B cell (primary cell): Measurements from ENCODE around the gene MRGPRG. TPM values are rescaled to one million over a fixed set of nuclear protein-coding genes. Genes with fewer than 3 reads are reported as not detected.

Experiments used
- ATAC-seq: fragments of 200-7000 bp; cut with Tn5 transposase; one replicate; pipeline ENCODE4 v1.10.0; 2021; ENCODE audit warnings: low read depth, mild to moderate bottlenecking, moderate number of reproducible peaks, moderate library complexity
- CTCF ChIA-PET: fragments of 350-600 bp; sonication (Branson Sonifier 250); formaldehyde crosslinking; loops from one replicate; lab custom pipeline; 2021; ENCODE audit warnings: antibody characterized with exemption, inconsistent platforms; lab: Charles Lee
- POLR2A ChIA-PET: fragments of 350-600 bp; sonication (Branson Sonifier 250); formaldehyde crosslinking; loops from one replicate; lab custom pipeline; 2021; ENCODE audit warnings: antibody characterized with exemption; lab: Charles Lee
- DNase-seq: peaks from one replicate; pipeline ENCODE4 v3.0.0; 2013
- H2AFZ ChIP-seq: 2 replicates; pipeline ENCODE4 v1.6.1; 2012; ENCODE audit warnings: mild to moderate bottlenecking, low read depth, low read length; ENCODE audit not compliant: insufficient read depth, poor library complexity, severe bottlenecking
- H3K27ac ChIP-seq, 2 donors: 1 replicate in 1 of 2; 2 replicates in 1 of 2; pipeline ENCODE4 v1.5.1; 2012 to 2013; ENCODE audit warnings: low read length in 2 of 2, mild to moderate bottlenecking in 2 of 2, moderate library complexity in 1 of 2
- H3K27me3 ChIP-seq, 4 experiments: fragments of 200-600 bp in 1 of 4; sonication (generic) in 1 of 4; replicated peaks in 1 of 4; 1 replicate in 2 of 4; 2 replicates in 2 of 4; pipeline versions ENCODE4 v1.6.1 to v1.7.0; 2013 to 2016; ENCODE audit warnings: low read length in 3 of 4, mild to moderate bottlenecking in 2 of 4, mixed read lengths in 1 of 4, moderate library complexity in 1 of 4; ENCODE audit not compliant: insufficient read depth in 4 of 4, control insufficient read depth in 3 of 4; ENCODE audit errors: control extremely low read depth in 1 of 4
- H3K36me3 ChIP-seq, 2 experiments: replicated peaks in 1 of 2; 1 replicate in 1 of 2; 2 replicates in 1 of 2; pipeline versions ENCODE4 v1.6.1 to v1.7.1; 2013; ENCODE audit warnings: low read length in 1 of 2; ENCODE audit not compliant: insufficient read depth in 2 of 2, control insufficient read depth in 1 of 2; ENCODE audit errors: control extremely low read depth in 1 of 2, extremely low read depth in 1 of 2
- H3K4me1 ChIP-seq, 2 donors: fragments of 200-600 bp in 1 of 2; sonication (generic) in 1 of 2; 1 replicate in 1 of 2; 2 replicates in 1 of 2; pipeline versions ENCODE4 v1.5.1 to v1.6.1; 2013 to 2017; ENCODE audit warnings: low read length in 2 of 2; ENCODE audit not compliant: control insufficient read depth in 2 of 2, insufficient read depth in 2 of 2
- H3K4me2 ChIP-seq: replicated peaks from 2 replicates; pipeline ENCODE3; 2012; ENCODE audit warnings: mild to moderate bottlenecking, low read depth, low read length; ENCODE audit not compliant: poor library complexity, severe bottlenecking
- H3K4me3 ChIP-seq, 5 experiments: fragments of 200-600 bp in 1 of 5; sonication (generic) in 1 of 5; 1 replicate in 3 of 5; 2 replicates in 2 of 5; pipeline versions ENCODE4 v1.5.1 to v1.7.0; 2011 to 2016; ENCODE audit warnings: low read length in 4 of 5, mild to moderate bottlenecking in 4 of 5, low read depth in 2 of 5, control low read depth in 1 of 5, moderate library complexity in 1 of 5; ENCODE audit not compliant: insufficient read depth in 1 of 5; ENCODE audit errors: control extremely low read depth in 1 of 5, extremely low read depth in 1 of 5
- H3K79me2 ChIP-seq: fragments of 200-600 bp; sonication (generic); one replicate; pipeline ENCODE4 v1.6.0; 2016; ENCODE audit warnings: low read length; ENCODE audit not compliant: control insufficient read depth, insufficient read depth
- H3K9ac ChIP-seq: fragments of 200-600 bp; sonication (generic); 2 replicates; pipeline ENCODE4 v1.6.1; 2017; ENCODE audit warnings: mild to moderate bottlenecking, low read length, moderate library complexity
- H3K9me3 ChIP-seq, 3 donors: one replicate each; pipeline versions ENCODE4 v1.6.1 to v1.7.1; 2013; ENCODE audit warnings: low read length in 2 of 3; ENCODE audit not compliant: control insufficient read depth in 2 of 3, insufficient read depth in 1 of 3; ENCODE audit errors: control extremely low read depth in 1 of 3
- H4K20me1 ChIP-seq: 2 replicates; pipeline ENCODE4 v1.6.0; 2012; ENCODE audit warnings: mild to moderate bottlenecking, low read length; ENCODE audit not compliant: insufficient read depth, control insufficient read depth, poor library complexity, severe bottlenecking
- H3K27ac Mint-ChIP-seq: one replicate; pipeline ENCODE4 v1.8.0; 2021; ENCODE audit warnings: mixed read lengths
- H3K27me3 Mint-ChIP-seq: one replicate; pipeline ENCODE4 v1.8.0; 2021; ENCODE audit warnings: mixed read lengths
- H3K4me1 Mint-ChIP-seq: one replicate; pipeline ENCODE4 v1.8.0; 2021; ENCODE audit warnings: mixed read lengths
- H3K4me3 Mint-ChIP-seq: one replicate; pipeline ENCODE4 v1.8.0; 2021; ENCODE audit warnings: mixed read lengths
- H3K9me3 Mint-ChIP-seq: one replicate; pipeline ENCODE4 v1.8.0; 2022; ENCODE audit warnings: mixed read lengths; ENCODE audit not compliant: insufficient read depth
- CTCF ChIP-seq: fragments of 200-600 bp; IDR thresholded peaks from one replicate; pipeline ENCODE4 v1.8.0; 2022; ENCODE audit warnings: antibody characterized with exemption, mild to moderate bottlenecking
- EZH2 ChIP-seq: IDR thresholded peaks from 2 replicates; pipeline ENCODE4 v1.6.1; 2012; ENCODE audit warnings: borderline replicate concordance, low read depth, mild to moderate bottlenecking, moderate library complexity, low read length; ENCODE audit not compliant: insufficient read depth, poor library complexity, severe bottlenecking
- WGBS: methylation state at CpG from one replicate; pipeline ENCODE4 v1.1.5; 2013; ENCODE audit warnings: missing lambda C conversion rate; ENCODE audit not compliant: insufficient coverage; 5-methylcytosine and 5-hydroxymethylcytosine counted together
- intact Hi-C: fragments of 100-400 bp; cut with micrococcal nuclease; formaldehyde crosslinking; loops from one replicate; pipeline ENCODE4 v1.10.0; 2022
- polyA plus RNA-seq: library from polyadenylated mRNA; depleted of rRNA; stranded (reverse); fragments of >200 nt; gene quantifications from 2 replicates; pipeline ENCODE4 v1.2.3, GENCODE V29; 2012
- total RNA-seq, 2 donors: library from RNA; stranded (reverse); fragments of 120-200 nt in 1 of 2; gene quantifications; 1 replicate in 1 of 2; 2 replicates in 1 of 2; pipeline versions ENCODE4 v1.2.3 to v1.2.4, GENCODE V29; 2013 to 2022

The MRGPRG gene
- total and polyA plus RNA-seq, 2 donors (not counting 1 experiment from before 2014, with no cell fraction given), result not detected

GRCh38 chr11:3173795-3174194 lies 44.8 kb downstream of the MRGPRG start:
- peaks cover 10% of the 10 kb centered on the region for H3K9me3 Mint-ChIP-seq
- Histone ChIP-seq H3K27me3 (peaks cover 0 to 8% (median 1%) of the 10 kb centered on the region in 4 experiments), H3K27ac (no peak overlapping the region), H3K36me3 (no peaks in the 10 kb centered on the region), H3K9ac (no peak overlapping the region), H3K79me2 (no peaks in the 10 kb centered on the region), H4K20me1 (no peaks in the 10 kb centered on the region), H3K4me3 (no peak overlapping the region), H3K9me3 (peaks cover 2 to 15% (median 14%) of the 10 kb centered on the region in 3 donors), H3K4me2 (no peak overlapping the region), H3K4me1 (no peaks in the 10 kb centered on the region), H2AFZ (no peak overlapping the region)
- DNase-seq (no peak), ATAC-seq (no peak)
- no peak for TF ChIP-seq CTCF
- TF ChIP-seq EZH2, result no peak
- H3K27ac Mint-ChIP-seq, result no peak overlapping the region
- H3K27me3 Mint-ChIP-seq, result peaks cover 27% of the 10 kb centered on the region
- H3K4me1 Mint-ChIP-seq, result no peaks in the 10 kb centered on the region
- intact Hi-C loops, result no loop called here
- CTCF ChIA-PET, result no interaction called here
- POLR2A ChIA-PET, result no interaction called here
- no peak overlapping the region for H3K4me3 Mint-ChIP-seq
- 100% methylated on average over 2 of the region's 2 CpGs for whole genome bisulfite sequencing

- intact Hi-C loops, result no loop called here
These were observed 46.6 kb downstream of the MRGPRG start for GRCh38 chr11:3171931-3172560.

More at GRCh38 chr11:3171931-3172560, 46.6 kb downstream of the MRGPRG start:
- ChIA-PET POLR2A (no interaction called here), CTCF (no interaction called here)
- Histone ChIP-seq H3K27ac (no peak overlapping the region), H3K27me3 (peaks cover 0 to 14% (median 1%) of the 10 kb centered on the region in 4 experiments), H3K4me1 (no peaks in the 10 kb centered on the region), H3K9me3 (peaks cover 2 to 14% (median 13%) of the 10 kb centered on the region in 3 donors), H3K4me3 (no peak overlapping the region), H3K4me2 (no peak overlapping the region), H3K36me3 (no peaks in the 10 kb centered on the region), H4K20me1 (no peaks in the 10 kb centered on the region), H3K79me2 (no peaks in the 10 kb centered on the region), H3K9ac (no peak overlapping the region), H2AFZ (no peak overlapping the region)
- no peak for DNase-seq
- Mint-ChIP-seq H3K4me3 (no peak overlapping the region), H3K9me3 (peaks cover 10% of the 10 kb centered on the region), H3K27me3 (peaks cover 33% of the 10 kb centered on the region), H3K27ac (no peak overlapping the region), H3K4me1 (no peaks in the 10 kb centered on the region)
- ATAC-seq, result no peak
- WGBS, result 87% methylated on average over 11 of the region's 12 CpGs
- TF ChIP-seq EZH2 (no peak), CTCF (no peak)
